GM18505 (cell line): ENCODE measurements around the gene CTH.
"Not testable (repeated sequence)": the region's sequence is repeated elsewhere in the genome, so short reads cannot be mapped to it uniquely, and the experiment has no call there.

Experiments
- ATAC-seq: cut with Tn5 transposase; IDR thresholded peaks from one replicate; pipeline ENCODE4 v1.9.1; 2021; ENCODE audit not compliant: unreplicated experiment
- POLR2A ChIP-seq: IDR thresholded peaks from 4 replicates; pipeline ENCODE4 v1.6.1; 2011; ENCODE audit warnings: borderline replicate concordance; ENCODE audit not compliant: insufficient read depth, insufficient read length; ENCODE audit errors: extremely low read depth

Gene CTH

DNA sequence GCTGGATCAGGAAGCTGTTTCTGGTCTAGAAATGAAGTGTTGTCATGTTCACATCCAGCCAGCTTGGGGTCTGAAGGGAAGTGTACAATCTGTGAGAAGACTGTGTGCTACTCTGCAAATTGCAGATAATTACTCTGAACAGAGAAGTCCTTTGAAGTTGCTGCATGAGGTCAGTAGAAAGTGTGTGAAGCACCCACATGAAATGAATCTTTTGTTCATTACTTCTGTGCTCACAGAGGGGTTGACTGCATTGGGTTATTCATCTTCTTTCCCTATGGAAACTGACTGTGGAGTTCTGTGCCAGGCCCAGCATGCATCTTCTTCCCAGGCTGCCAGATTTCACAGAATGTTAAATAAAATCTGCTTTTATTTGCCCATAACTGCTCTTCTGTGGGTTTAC is 47.1 kb downstream of the CTH start:
- no peak for ATAC-seq
- TF ChIP-seq POLR2A: no peak

DNA sequence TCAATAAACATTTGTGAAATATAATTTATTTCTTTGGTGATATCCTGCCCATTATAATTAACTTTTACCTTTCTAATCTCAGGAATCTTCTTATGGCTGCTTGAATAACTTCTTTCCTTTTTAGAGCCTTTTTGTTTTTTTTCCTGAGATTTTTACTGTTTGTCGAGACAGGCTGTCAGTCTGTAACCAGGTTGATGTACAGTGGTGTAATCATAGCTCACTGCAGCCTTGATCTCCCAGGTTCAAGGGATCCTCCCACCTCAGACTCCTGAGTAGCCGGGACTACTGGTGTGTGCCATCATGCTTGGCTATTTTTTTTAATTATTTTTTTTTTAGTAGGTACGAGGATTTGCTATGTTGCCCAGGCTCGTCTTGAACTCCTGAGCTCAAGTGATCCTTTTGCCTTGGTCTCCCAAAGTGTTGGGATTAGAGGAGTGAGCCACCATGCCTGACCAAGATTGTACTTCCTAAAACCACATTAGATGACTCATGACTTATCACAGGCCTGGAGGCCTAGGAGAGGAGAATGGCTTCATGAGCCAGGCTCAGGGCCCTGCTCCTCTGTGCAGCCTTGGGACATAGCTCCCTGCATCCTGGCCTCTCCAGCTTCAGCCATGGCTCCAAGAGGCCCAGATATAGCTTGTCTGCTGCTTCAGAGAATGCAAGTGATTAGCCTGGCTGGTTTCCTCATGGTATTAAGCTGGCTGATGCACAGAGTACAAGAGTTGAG is 48.6 kb downstream of the CTH start:
- no peak for TF ChIP-seq POLR2A
- no peak for ATAC-seq

DNA sequence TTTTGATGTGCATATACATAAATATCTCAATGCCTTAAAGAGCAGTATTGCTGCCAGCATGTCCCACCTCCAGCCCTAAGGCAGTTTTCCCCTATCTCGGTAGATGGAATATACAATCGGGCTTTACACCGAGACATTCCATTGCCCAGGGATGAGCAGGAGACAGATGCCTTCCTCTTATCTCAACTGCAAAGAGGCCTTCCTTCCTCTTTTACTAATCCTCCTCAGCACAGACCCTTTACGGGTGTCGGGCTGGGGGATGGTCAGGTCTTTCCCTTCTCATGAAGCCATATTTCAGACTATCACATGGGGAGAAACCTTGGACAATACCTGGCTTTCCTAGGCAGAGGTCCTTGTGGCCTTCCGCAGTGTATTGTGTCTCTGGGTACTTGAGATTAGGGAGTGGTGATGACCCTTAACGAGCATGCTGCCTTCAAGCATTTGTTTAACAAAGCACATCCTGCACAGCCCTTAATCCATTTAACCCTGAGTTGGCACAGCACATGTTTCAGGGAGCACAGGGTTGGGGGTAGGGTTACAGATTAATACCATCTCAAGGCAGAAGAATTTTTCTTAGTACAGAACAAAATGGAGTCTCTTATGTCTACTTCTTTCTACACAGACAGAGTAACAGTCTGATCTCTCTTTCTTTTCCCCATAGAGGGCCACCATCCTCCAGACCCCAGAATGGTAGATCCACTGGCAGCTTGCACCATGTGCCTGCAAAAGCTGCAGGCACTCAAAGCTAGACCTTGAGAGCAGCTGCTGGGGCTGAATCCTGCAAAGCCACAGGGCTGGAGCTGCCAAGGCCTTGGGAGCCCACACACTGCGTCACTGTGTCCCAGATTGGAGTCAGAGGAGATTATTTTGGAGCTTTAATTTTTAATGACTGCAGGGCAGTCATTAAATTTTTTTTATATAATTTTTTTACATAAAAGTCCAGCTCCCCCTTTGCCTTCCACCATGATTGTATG is 50.0 kb downstream of the CTH start:
- not testable (repeated sequence) for ATAC-seq

DNA sequence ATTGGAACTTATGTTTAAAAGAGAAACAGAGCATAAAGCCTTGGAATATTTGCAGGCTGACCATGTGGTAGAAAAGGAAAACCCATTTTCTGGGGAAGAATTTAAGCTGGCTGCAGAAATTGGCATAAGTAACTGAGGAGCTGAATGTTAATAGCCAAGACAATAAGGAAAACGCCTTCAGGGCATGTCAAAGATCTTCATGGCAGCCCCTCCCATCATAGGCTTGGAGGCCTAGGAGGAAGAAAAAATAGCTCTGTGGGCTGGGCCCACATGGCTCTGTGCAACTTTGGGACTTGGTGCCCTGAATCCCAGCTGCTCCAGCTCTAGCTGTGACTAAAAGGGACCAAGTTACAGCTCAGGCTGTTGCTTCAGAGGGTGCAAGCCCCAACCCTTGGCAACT is 51.5 kb downstream of the CTH start:
- ATAC-seq: no peak
- TF ChIP-seq POLR2A: no peak

DNA sequence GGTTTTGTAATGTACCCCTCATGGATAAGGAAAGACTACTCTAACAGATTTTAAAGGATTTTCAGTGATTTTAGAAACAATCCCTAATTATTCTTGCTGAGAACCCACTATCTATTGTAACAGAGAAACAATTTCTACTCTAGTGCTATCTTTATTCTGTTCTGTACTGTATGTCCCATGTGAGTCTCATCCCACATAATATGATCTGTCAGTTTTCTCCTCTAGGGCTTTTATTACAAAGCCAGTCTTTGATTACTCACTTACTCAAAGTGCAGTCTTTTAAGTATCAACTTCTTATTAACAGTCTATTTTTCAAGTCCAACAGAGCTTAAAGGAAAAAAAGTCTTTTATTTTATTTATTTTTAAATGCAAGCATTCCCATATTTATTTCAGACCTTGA is 54.8 kb downstream of the CTH start:
- TF ChIP-seq POLR2A: no peak
- ATAC-seq: no peak

DNA sequence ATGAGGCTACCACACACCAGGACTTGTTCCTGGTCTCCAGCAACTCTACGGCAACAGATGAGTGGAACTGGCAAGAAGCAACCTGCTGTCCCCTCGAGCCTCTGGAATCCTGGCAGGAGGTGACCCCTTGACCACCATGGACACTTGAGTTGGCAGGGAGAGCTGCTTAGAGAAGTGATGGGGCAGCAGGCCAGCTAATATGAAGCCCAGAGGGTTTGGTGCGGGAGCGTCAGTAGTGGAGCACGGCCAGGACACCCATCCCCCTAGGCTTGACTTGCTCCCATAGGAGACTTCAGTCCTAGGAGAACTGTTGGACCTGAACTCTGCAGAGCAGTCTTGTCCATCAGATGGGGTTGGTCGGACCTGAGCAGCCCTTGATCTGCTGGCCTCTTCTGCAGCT is 56.5 kb downstream of the CTH start:
- ATAC-seq: no peak
- TF ChIP-seq POLR2A: no peak

DNA sequence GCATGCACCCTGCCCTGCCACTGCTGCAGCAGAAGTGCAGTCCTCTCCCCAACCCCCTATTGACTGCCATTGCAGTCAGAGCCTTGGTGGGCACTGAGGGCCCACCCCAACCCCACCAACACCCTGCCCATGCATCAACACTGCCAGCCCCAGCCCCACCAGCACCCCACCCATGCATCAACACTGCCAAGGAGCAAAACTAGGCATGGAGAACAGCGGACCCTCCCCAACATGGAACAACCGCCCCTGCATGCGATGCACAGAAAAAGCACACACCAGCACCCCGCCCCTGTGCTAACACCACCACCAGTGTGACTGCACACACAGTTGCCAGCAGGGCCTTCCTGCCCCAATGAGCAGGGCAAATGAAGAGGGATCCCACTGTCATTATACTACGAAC is 57.1 kb downstream of the CTH start:
- TF ChIP-seq POLR2A: no peak
- no peak for ATAC-seq

DNA sequence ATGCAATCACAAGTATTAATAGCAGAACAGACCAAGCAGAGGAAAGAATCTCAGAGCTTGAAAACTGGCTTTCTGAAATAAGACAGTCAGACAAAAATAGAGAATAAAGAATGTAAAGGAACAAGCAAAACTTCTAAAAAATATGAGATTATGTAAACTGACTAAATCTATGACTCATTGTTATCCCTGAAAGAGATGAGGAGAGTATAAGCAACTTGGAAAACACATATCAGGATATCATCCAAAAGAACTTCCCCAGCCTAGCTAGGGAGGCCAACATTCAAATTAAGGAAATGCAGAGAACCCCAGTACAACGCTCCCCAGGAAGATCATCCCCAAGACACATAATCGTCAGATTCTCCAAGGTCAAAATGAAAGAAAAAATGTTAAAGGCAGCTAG is 58.1 kb downstream of the CTH start:
- not testable (repeated sequence) for ATAC-seq

DNA sequence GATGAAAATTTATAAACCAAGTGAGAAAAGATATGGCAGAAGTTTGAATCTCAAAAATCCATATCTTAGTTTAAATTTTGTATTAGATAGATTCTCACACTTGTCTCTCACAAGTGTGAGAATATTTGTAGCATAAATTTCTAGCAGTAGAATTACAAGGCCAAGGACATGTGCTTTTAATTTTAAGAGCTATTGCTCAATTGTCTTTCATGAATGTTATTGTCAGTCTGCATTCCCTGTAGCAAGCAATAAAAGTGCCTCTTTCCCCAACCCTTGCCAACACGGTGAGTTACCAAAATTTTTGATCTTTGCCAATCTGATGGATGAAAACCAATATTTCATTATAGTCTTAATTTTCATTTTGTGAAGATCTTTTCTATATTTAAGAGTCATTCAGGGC is 64.0 kb downstream of the CTH start:
- ATAC-seq: no peak
- TF ChIP-seq POLR2A: no peak

DNA sequence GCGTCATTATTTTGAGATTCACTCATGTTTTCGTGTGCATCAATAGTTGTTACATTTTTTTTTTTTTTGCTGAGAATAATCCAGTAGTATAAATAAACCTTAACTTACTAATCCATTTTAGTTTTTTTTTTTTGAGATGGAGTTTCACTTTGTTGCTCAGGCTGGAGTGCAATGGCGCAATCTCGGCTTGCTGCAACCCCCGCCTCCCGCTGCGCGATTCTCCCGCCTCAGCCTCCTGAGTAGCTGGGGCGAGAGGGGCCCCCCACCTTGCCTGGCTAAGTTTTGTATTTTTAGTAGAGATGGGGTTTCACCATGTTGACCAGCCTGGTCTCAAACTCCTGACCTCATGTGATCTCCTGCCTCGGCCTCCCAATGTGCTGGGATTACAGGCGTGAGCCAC is 66.0 kb downstream of the CTH start:
- no peak for TF ChIP-seq POLR2A
- no peak for ATAC-seq

DNA sequence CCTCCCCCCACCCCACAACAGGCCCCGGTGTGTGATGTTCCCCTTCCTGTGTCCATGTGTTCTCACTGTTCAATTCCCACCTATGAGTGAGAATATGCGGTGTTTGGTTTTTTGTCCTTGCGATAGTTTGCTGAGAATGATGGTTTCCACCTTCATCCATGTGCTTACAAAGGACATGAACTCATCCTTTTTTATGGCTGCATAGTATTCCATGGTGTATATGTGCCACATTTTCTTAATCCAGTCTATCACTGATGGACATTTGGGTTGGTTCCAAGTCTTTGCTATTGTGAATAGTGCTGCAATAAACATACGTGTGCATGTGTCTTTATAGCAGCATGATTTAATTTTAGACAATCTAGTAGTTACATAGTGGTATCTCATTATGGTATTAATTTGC is 66.8 kb downstream of the CTH start:
- ATAC-seq: not testable (repeated sequence)

DNA sequence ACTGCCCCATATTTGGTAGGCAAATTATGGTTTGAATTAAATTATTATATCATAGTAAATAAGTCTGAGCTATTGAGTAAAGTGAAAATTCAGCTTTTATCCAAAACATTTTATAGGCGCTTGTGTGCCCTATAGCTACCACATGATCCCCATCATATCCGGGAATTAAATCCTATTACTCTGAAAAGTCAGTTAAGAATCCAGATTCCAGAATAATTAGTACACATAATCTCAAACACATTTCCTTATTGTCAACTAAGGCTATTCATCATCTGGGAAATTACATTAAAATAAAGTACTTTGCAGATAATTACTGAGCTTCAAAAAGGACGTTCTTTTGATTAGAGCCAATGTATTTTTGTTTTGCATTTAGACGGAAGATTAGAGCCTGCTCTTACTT is 72.3 kb downstream of the CTH start:
- no peak for TF ChIP-seq POLR2A
- ATAC-seq: no peak

DNA sequence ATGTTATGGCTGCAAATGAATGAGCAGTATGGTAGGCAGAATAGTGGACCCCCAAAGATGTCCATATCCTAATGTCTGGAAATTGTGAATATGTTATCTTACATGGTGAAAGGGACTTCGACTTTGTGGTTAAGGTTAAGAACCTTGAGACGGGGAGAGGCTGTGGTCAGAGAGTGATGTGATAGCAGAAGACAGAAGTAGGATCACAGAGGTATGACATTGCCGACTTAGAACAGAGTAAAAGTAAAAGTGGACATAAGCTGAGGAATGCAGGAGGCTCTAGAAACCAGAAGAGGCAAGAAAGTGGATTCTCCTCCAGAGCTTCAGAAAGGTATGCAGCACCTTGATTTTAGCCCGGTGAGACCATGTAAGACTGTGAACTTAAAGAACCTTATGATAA is 74.6 kb downstream of the CTH start:
- ATAC-seq: no peak
- TF ChIP-seq POLR2A: no peak

DNA sequence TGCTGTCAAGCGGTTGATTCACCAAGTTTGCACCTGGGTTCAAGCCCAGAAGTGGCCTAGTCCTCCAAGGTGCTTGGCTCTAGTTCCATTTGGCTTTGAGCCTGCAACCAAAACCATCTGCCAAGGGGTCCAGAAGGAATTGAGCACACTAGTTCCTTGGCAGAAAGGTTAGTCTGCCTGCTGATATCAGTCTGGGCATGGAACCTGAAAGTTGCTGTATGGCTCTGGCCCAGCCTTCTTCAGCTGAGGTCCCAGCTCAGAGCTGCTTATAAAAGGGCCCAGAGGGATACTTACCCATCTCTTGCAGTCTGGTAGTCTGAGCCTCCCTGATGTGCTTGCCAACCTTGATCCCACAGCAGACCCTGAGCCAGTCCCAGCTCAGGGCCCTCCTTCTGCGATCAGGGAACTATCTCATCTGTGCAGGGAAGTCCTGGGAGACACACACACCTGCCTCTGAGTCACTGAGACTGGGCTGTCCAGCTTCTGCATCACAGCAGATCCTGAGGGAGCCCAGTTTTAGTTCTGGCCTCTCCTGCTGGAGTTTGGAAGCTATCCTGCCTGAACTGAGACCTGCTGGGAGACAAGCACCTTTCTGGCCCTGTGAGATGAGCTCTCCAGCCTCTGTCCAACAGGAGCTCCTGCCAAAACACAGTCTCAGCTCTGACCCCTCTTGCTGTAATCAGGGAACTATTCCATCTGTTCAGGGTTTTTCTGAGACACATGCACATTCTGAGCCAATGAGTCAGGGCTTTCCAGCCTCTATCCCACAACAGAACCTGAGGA is 75.8 kb downstream of the CTH start:
- ATAC-seq: no peak
- TF ChIP-seq POLR2A: no peak
